Epithelial cell of esophagus (primary cell): ENCODE measurements around the gene SLC9A8.

ENCODE experiments used
- DNase-seq: peaks from one replicate; pipeline ENCODE4 v3.0.0; 2010; ENCODE audit warnings: low read depth
- H3K4me3 ChIP-seq: 2 replicates; pipeline ENCODE4 v1.5.1; 2011; ENCODE audit warnings: mild to moderate bottlenecking, low read length, control low read depth
- TF ChIP-seq, protein P1 (sequence below): IDR thresholded peaks from 2 replicates; pipeline ENCODE4 v1.5.1; 2011; ENCODE audit warnings: low read depth, mild to moderate bottlenecking, low read length, control low read depth, inconsistent platforms; ENCODE audit not compliant: insufficient read depth; ENCODE audit errors: missing control alignments

The SLC9A8 gene

DNA sequence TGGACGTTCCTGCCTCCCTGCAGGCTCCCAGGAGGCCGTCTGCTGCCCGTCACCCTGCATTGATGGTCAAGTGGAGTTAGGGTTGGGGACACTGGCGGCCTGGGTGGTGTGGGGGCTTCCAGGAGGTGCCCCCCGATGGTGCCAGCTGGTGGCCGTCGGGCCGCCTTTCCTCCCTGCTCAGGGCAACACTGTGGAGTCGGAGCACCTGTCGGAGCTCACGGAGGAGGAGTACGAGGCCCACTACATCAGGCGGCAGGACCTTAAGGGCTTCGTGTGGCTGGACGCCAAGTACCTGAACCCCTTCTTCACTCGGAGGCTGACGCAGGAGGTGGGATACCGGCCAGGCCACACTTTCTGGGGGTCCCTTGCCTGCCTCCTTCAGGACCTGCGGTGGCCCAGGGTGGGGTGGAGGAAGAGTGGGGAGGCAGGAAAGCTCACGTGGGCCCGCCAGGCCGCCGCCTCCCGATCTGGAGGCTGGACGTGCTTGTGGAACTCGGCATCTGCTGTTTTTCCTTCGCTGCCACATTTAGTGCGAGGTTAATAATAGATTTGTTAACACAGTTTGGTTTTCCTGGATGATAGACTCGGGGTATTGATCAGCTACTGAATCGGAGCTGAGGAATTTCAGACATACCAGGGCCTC lies 74.1 kb downstream of the SLC9A8 start:
- H3K4me3 ChIP-seq: no peak overlapping the region
- TF ChIP-seq, protein P1, sequence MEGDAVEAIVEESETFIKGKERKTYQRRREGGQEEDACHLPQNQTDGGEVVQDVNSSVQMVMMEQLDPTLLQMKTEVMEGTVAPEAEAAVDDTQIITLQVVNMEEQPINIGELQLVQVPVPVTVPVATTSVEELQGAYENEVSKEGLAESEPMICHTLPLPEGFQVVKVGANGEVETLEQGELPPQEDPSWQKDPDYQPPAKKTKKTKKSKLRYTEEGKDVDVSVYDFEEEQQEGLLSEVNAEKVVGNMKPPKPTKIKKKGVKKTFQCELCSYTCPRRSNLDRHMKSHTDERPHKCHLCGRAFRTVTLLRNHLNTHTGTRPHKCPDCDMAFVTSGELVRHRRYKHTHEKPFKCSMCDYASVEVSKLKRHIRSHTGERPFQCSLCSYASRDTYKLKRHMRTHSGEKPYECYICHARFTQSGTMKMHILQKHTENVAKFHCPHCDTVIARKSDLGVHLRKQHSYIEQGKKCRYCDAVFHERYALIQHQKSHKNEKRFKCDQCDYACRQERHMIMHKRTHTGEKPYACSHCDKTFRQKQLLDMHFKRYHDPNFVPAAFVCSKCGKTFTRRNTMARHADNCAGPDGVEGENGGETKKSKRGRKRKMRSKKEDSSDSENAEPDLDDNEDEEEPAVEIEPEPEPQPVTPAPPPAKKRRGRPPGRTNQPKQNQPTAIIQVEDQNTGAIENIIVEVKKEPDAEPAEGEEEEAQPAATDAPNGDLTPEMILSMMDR: no peak
- no peak for DNase-seq

DNA sequence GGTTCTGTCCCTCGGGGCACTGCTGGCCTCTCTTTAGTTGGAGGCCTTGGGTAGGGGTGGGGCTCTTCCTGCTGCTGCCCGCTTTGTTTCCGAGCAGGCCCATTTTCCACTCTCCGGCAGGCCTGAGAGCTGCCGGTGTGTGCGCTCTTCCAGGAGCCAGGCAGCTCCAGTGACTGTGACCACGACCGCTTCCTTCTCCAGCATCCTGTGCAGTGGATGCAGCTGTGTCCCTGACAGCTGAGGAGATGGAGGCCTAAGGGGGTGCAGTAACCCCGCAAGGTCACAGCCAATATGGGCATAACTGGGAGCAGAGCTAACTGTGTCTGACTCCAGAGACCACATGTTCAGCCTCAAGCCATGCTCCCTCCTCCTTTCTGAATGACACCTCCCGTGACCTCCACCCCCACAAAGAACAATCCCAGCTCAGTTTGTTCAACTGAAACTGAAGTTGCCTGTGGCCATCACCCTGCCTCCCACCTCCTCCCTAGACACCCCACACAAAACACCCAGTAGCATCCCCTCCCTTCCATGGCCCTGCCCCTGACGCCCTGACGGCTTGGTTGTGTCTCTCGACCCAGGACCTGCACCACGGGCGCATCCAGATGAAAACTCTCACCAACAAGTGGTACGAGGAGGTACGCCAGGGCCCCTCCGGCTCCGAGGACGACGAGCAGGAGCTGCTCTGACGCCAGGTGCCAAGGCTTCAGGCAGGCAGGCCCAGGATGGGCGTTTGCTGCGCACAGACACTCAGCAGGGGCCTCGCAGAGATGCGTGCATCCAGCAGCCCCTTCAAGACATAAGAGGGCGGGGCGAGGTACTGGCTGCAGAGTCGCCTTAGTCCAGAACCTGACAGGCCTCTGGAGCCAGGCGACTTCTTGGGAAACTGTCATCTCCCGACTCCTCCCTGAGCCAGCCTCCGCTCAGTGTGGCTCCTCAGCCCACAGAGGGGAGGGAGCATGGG lies 74.9 kb downstream of the SLC9A8 start:
- DNase-seq: no peak
- TF ChIP-seq, protein P1: no peak
- H3K4me3 ChIP-seq: no peak overlapping the region

DNA sequence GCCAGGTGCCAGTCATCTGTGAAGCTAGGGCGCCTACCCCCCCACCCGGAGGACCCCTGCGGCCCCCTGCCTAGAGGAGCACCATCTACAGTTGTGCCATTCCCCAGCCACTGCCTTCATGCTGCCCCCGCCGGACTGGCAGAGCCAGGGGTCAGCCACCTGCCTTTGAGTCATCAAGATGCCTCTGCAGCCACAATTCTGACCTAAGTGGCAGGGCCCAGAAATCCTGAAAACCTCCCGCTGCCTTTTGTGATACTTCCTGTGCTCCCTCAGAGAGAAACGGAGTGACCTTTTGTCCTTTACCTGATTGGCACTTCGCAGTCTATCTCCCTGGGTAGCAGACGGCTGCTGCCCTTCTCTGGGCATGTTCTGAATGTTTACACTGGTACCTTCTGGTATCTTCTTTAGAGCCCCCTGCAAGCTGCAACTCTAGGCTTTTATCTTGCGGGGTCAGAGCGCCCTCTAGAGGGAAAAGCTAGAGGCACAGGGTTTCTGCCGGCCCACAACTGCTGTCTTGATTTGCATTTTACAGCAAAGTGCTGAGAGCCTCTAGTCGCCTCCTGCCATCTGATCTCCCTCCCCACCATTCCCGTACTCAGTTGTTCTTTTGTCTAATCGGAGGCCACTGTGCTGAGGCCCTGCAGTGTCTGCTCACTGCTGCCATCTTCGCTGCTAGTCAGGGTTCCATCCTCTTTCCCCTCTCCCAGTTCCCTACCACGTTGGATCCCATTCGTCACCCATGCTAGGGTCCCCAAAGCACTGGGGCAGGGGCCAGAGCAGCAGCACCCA lies 75.8 kb downstream of the SLC9A8 start:
- peak; percentile 52 for DNase-seq

DNA sequence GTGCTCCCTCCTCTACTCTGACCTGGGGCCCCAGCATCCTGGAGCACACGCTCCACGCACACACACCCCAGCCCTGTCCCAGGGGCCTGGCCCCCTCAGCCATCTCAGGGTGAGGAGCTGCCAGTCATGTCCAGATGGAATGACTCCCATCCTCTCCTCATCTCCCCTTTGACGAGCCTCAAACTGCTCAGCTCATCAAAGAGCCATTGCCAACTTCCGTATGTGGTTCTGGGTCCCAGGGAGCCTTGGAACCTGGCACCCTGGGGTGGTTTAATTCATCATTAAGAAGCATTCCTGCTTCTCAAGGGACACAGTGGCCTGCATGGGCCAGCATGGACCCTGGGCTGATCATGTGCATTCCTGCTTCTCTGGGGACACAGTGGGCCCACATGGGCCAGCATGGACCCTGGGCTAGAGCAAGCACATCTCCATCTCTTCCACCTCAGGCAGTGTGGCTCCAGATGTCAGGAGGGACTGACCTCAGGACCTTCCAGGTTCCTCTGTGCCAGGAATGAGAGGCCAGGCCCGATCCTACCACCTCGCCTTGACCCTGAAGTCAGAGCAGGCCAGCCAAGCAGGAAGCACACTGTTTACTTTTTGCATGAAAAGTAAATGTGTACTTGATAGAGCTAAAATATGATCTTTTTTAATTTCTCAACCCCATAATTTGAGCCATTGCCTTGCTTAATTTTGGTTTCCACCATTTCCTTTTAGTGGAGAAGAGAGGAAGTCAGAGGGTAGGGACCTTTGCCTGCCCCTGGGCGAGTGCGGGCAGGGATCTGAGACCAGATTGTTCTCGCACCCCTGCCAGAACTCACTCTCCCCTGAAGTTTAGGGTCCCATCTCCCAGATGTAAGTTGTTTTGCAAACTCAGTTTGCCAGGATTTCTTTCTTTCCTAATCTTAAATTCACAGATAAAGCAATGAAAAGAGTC lies 76.6 kb downstream of the SLC9A8 start:
- no peak for DNase-seq
- no peak overlapping the region for H3K4me3 ChIP-seq
- TF ChIP-seq, protein P1: no peak

More for the DNA sequence above, 75.8 kb downstream of the SLC9A8 start:
- no peak overlapping the region for H3K4me3 ChIP-seq
- TF ChIP-seq, protein P1: peak; percentile 82

GRCh38 chr20:49889935-49890333 lies 77.3 kb downstream of the SLC9A8 start:
- peak; percentile 17 for DNase-seq
- TF ChIP-seq, protein P1: peak; percentile 58
- H3K4me3 ChIP-seq: no peak overlapping the region
